GF-D8 (cell line): ENCODE data around the gene ANGPT4.
A peak's percentile ranks its signal among the peaks of the same experiment; 100 is the strongest.
"Not testable (repeated sequence)": the region's sequence is repeated elsewhere in the genome, so short reads cannot be mapped to it uniquely, and the experiment has no call there.

Source experiments
- DNase-seq: peaks from one replicate; lab custom pipeline; 2025; lab: John Stamatoyannopoulos, UW

ANGPT4 gene

GRCh38 chr20:872855-873520 lies 43.1 kb downstream of the ANGPT4 start:
- no peak for DNase-seq

GRCh38 chr20:871948-872347 lies 44.2 kb downstream of the ANGPT4 start:
- DNase-seq = no peak

- DNase-seq = no peak
These were observed 44.7 kb downstream of the ANGPT4 start for GRCh38 chr20:871436-871835.

DNA sequence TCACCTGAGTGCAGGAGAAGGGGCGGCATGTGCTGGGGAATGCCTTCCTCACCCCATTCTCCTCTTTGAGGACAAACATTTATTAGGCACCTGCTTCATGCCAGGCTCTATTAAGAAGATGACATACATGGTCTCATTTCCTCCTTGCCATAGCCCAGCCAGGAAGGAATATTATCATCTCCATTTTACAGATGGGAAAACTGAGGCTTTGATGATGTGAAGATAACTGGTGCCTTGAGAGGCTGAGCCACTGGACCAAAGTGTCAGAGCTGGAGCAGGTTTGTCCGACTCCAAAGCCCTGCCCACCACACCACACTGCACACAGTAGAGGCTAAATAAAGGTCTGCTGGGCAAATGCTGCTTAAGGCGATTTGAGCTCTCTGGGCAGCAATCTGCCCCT lies 45.4 kb downstream of the ANGPT4 start:
- DNase-seq = no peak

DNA sequence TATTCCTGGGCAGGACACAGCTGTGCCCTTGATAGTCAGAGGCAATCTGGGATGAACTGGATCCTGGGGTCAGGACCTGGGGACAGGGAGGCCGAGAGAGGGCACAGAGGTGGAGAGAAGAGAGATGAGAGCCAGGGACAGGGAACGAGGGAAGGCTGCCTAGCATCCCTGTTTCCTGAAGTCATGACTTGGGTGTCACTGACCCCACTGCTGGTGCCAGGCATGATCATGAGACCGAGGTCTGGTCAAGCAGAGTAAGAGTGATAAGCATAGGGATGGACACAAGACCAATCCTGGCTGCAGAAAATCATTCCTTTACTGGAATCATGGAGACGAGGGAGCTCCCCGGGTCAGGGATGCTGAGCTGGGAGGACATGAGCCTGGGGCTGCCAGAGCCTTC lies 46.5 kb downstream of the ANGPT4 start:
- no peak for DNase-seq

DNA sequence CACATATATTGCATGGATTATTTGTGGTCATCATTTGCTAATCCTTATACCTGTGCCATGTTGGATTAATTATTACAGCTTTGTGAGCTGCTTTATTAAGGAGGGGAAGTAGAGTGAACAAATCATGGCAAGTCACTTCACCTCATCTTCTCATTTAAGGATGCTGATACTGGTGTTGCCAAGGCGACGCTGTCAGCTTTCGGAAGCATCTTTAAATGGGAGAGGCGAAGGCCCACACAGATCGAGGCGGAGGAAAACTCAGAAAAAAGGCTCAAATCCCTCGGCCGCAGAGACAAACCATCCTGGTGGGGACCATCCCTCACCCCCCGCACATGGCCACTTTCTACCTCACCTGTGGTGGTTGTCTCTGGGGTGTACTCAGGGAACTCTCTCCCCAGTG lies 47.9 kb downstream of the ANGPT4 start:
- no peak for DNase-seq

DNA sequence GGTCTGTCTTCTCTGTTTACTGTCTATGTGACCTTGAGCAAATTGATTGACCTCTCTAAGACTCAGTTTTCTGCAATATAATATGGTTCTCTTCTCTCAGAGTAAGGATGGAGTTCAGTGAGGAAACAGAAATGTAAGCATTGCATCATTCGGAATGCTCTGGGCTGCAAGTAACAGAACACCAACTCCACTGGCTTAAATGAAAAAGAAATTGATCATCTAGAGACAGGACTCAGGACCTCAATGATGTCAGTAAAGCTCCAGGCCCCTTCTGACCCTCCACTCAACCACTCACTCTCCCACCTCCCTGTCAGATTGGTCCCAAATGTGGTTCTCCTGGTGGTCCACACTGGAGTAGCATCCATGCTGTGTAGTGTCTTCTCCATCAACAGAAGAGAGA lies 50.7 kb downstream of the ANGPT4 start:
- no peak for DNase-seq

- DNase-seq = no peak
These were observed 55.2 kb downstream of the ANGPT4 start for GRCh38 chr20:860891-861290.

DNA sequence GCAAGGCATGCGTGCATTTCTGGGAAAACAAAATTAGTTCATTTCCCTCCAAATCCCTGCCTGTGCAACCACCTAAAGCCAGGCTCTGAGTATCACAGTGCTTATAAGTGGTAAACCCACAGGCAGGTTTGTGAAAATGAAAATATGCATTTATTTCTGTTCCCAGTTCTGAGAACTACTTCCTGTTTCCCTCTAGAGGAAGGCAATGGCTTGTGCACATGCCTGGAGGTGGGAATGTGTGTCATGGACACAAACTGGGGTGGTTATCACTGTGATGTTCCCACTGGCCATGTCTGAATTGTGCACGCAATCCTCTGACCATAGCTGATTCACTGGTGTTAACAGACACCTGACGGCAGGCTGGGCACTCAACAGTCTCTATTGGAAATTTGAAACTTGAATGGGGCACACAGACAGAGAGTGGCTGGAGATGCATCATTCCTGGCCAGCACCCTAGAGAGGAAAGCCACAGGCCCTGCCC lies 56.3 kb downstream of the ANGPT4 start:
- DNase-seq = no peak

DNA sequence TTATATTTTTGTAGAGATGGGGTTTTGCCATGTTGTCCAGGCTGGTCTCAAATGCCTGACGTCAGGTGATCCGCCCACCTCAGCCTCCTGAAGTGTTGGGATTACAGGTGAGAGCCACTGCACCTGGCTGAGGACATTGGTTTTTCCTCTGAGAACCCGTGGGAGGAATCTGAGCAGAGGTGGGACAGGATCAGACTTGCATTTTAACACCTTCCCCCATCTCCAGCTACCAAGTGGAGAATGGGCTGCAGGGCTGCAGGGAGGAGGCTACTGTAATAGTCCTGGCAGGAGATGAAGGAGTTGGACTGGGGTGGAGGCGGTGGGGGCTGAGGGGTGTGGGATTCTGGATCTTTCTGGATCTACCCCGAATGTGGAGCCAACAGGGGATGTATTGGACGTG lies 58.1 kb downstream of the ANGPT4 start:
- no peak for DNase-seq

DNA sequence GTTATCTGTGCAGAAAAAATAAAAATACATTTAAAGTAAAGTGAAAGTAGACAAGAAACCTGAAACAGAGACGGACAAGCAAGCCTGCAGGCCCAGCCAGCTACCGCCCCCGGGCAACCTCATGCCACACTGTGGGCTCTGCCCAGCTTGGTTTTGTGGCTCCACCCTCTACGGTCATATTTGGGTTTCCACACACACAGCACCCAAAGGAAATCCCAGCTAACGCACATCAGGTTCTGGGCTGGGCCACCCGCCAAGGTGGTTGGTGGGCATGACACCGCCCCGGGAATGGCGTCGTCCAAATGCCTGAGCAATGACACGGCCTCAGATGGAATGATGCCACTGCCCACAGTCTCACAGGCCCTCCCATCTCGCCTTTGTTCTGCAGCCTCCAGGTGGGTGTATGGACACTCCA lies 59.8 kb downstream of the ANGPT4 start:
- DNase-seq = no peak

GRCh38 chr20:855466-856360 lies 60.4 kb downstream of the ANGPT4 start:
- DNase-seq = no peak

- no peak for DNase-seq
These were observed 61.5 kb downstream of the ANGPT4 start for GRCh38 chr20:854601-855000.

DNA sequence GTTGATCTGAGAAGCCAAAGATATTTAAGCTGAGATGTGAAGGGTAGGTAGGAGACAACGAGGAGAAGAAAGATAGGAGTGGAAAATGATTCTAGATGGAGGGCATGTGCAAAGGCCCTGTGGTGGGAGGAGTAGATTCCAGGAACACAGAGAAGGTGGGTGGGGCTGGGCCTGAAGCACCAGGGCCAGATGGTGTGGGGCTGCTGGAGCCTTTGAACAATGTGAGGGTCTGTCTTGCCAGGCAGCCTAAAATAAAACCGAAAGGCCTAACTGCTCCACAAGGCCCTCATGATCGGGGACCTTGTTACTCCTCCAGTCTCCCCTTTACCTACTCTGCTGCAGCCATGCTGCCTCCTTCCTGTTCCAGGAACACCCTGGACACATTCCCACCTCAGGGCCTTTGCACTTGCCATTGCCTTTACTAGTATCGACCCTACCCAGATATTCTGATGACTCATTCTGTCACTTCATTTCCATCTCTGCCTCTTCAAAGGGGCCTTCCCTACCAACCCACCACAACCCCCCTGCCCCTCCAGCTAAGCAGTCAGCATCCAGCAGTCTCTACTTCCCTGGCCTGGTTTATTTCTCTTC lies 62.6 kb downstream of the ANGPT4 start:
- DNase-seq = no peak

- not testable (repeated sequence) for DNase-seq
These were observed 67.4 kb downstream of the ANGPT4 start for GRCh38 chr20:848731-849130.

- DNase-seq = no peak
These were observed 67.9 kb downstream of the ANGPT4 start for GRCh38 chr20:848193-848592.

DNA sequence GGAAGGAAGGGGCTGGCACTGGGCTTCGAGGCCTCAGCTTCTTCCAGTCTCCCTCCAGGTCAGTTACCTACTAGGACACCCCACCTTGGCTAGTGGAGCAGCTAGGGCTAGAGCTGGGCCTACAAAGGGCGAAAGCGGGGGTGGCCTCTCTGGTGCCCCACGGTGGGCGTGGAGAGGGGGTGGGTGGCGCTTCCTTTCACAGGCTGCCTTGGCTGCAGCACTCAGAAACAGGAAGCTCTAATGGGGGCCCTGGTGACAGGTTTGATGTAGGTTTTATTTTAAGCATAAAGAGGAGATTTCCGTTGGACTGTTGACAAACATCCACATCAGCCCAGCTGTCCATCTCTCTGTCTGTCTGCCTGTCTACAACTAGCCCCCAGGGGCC lies 69.2 kb downstream of the ANGPT4 start:
- no peak for DNase-seq

- DNase-seq = peak; percentile 10
These were observed 69.9 kb downstream of the ANGPT4 start for GRCh38 chr20:845941-846893.

DNA sequence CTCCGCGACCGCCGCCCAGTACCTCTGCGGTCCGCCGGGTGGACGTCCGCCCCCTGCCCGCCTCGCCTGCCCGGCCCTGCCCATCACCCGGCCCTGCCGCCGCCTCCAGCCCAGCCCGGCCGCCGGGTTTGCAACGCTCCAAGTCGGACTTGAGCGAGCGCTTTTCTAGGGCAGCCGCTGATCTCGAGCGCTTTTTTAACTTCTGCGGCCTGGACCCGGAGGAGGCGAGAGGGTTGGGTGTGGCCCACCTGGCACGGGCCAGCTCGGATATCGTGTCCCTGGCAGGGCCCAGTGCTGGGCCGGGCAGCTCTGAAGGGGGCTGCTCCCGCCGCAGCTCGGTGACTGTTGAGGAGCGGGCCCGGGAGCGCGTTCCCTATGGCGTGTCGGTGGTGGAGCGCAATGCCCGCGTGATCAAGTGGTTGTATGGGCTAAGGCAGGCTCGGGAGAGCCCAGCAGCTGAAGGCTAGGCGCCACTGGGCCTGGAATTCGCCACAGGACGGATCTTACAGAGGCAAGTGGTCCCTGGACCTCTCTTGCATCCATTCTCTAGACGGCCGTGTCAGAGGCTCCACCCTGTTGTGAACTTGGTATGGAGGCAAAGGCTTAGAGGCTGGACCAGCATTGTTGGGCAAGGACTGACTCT lies 70.8 kb downstream of the ANGPT4 start:
- DNase-seq = no peak

GRCh38 chr20:844473-845225 lies 71.5 kb downstream of the ANGPT4 start:
- no peak for DNase-seq

GRCh38 chr20:843912-844311 lies 72.2 kb downstream of the ANGPT4 start:
- no peak for DNase-seq
